ENCODE results near the gene LYPLAL1. TPM values are rescaled to one million over a fixed set of nuclear protein-coding genes. Genes with fewer than 3 reads are reported as not detected.

Gene LYPLAL1
- total RNA-seq, 1 donor from 2014 or later = 38.0 TPM

GRCh38 chr1:219144658-219145315 lies 28.9 kb upstream of the LYPLAL1 start:
- Mint-ChIP-seq H3K27ac (peak overlapping the region; percentile 38), H3K36me3 (ENCODE audit: low read depth) (no peaks in the 10 kb centered on the region), H3K4me1 (peaks cover 7% of the 10 kb centered on the region), H3K4me3 (no peak overlapping the region), H3K9me3 (no peaks in the 10 kb centered on the region), H3K27me3 (no peaks in the 10 kb centered on the region)
- DNase-seq = no peak
- ATAC-seq (ENCODE audit: low read depth) = no peak
- intact Hi-C loops (cut with micrococcal nuclease) = no loop called here
- ChIA-PET CTCF (no interaction called here), POLR2A (interaction anchor here (1.0 kb wide), 1 partner anchor 29 kb away, joined by 3 read pairs; no protein-coding TSS in a partner anchor)
- TF ChIP-seq CTCF (IDR thresholded peaks at IDR 0.05) = no peak

- intact Hi-C loops (cut with micrococcal nuclease) = no loop called here
- POLR2A ChIA-PET = no interaction called here
- H3K9me3 Mint-ChIP-seq = no peaks in the 10 kb centered on the region
- no peak for TF ChIP-seq CTCF (IDR thresholded peaks at IDR 0.05)
- no peak for DNase-seq
- peaks cover 10% of the 10 kb centered on the region for H3K4me1 Mint-ChIP-seq
- H3K4me3 Mint-ChIP-seq = no peak overlapping the region
- no peak overlapping the region for H3K27ac Mint-ChIP-seq
- CTCF ChIA-PET = no interaction called here
- H3K36me3 Mint-ChIP-seq (ENCODE audit: low read depth) = no peaks in the 10 kb centered on the region
- ATAC-seq (ENCODE audit: low read depth) = no peak
- H3K27me3 Mint-ChIP-seq = peaks cover 1% of the 10 kb centered on the region
Observed at GRCh38 chr1:219147571-219148019, 26.1 kb upstream of the LYPLAL1 start.

- Mint-ChIP-seq H3K27me3 (peaks cover 1% of the 10 kb centered on the region), H3K4me3 (no peak overlapping the region), H3K4me1 (peaks cover 15% of the 10 kb centered on the region), H3K36me3 (ENCODE audit: low read depth) (no peaks in the 10 kb centered on the region), H3K27ac (no peak overlapping the region), H3K9me3 (no peaks in the 10 kb centered on the region)
- intact Hi-C loops (cut with micrococcal nuclease) = no loop called here
- CTCF ChIA-PET = no interaction called here
- DNase-seq (no peak), ATAC-seq (ENCODE audit: low read depth) (no peak)
- POLR2A ChIA-PET = no interaction called here
- no peak for TF ChIP-seq CTCF (IDR thresholded peaks at IDR 0.05)
Observed at GRCh38 chr1:219149009-219149577, 24.6 kb upstream of the LYPLAL1 start.

DNA sequence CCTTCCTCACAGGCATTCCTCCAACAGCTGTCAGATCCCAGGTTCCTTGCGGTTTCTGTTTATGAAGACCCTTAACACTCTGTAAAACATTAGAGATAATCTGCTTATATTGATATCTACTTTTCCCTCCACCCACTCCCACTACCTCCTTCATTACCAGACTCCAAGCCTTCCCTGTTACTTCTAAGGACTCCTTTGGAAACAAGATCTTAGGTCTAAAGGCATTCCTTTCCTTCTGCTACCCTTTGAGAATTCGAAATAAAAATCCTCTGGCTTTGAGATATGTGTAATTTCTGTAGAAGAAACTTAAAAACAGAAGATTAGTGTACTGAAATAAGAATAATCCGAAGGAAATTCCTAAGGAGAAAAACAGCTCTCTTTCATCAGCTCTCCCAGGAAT lies 23.7 kb upstream of the LYPLAL1 start:
- Mint-ChIP-seq H3K36me3 (ENCODE audit: low read depth) (no peaks in the 10 kb centered on the region), H3K27me3 (peaks cover 1% of the 10 kb centered on the region), H3K27ac (no peak overlapping the region), H3K4me3 (no peak overlapping the region), H3K4me1 (peaks cover 11% of the 10 kb centered on the region), H3K9me3 (no peaks in the 10 kb centered on the region)
- TF ChIP-seq CTCF (IDR thresholded peaks at IDR 0.05) = no peak
- DNase-seq (no peak), ATAC-seq (ENCODE audit: low read depth) (no peak)
- POLR2A ChIA-PET = no interaction called here
- intact Hi-C loops (cut with micrococcal nuclease) = no loop called here
- CTCF ChIA-PET = no interaction called here

DNA sequence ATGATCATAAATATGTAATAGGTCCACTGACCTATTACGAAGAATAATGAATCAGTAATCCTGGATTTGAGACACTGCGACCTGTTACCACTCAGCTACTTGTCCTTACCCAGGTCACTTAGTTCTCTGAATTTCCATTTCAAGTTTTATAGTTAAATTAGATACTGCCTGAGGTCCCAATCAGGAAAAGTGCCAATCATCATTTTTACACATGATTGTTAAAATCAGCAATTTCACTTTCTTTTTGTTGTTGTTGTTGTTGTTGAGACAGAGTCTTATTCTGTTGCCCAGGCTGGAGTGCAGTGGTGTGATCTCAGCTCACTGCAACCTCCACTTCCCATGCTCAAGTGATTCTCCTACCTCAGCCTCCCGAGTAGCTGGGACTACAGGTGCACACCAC lies 22.8 kb upstream of the LYPLAL1 start:
- Mint-ChIP-seq H3K27me3 (peaks cover 1% of the 10 kb centered on the region), H3K9me3 (no peaks in the 10 kb centered on the region), H3K27ac (no peak overlapping the region), H3K36me3 (ENCODE audit: low read depth) (no peaks in the 10 kb centered on the region), H3K4me3 (no peak overlapping the region), H3K4me1 (peaks cover 8% of the 10 kb centered on the region)
- POLR2A ChIA-PET = no interaction called here
- DNase-seq (no peak), ATAC-seq (ENCODE audit: low read depth) (no peak)
- intact Hi-C loops (cut with micrococcal nuclease) = no loop called here
- TF ChIP-seq CTCF (IDR thresholded peaks at IDR 0.05) = no peak
- CTCF ChIA-PET = no interaction called here
